Cerebellar nuclear complex (tissue), 1 donor: ENCODE measurements around the gene RPTOR.

Source experiments
- DNase-seq, 2 experiments: peaks; one replicate each; lab custom pipeline; 2025; lab: John Stamatoyannopoulos, UW

The RPTOR gene

GRCh38 chr17:80847496-80848230 lies 303.0 kb downstream of the RPTOR start:
- no peak for DNase-seq

GRCh38 chr17:80848449-80849102 lies 303.9 kb downstream of the RPTOR start:
- no peak for DNase-seq

GRCh38 chr17:80849119-80849518 lies 304.5 kb downstream of the RPTOR start:
- no peak for DNase-seq

- DNase-seq, result no peak
Observed at GRCh38 chr17:80850109-80850508, 305.5 kb downstream of the RPTOR start.

GRCh38 chr17:80850817-80851216 lies 306.2 kb downstream of the RPTOR start:
- no peak for DNase-seq

- no peak for DNase-seq
Observed at GRCh38 chr17:80851277-80851925, 306.8 kb downstream of the RPTOR start.

- DNase-seq, result no peak
Observed at GRCh38 chr17:80852476-80853015, 307.9 kb downstream of the RPTOR start.

GRCh38 chr17:80853076-80853475 lies 308.4 kb downstream of the RPTOR start:
- no peak for DNase-seq

GRCh38 chr17:80854220-80854619 lies 309.6 kb downstream of the RPTOR start:
- DNase-seq, result no peak

GRCh38 chr17:80855196-80855947 lies 310.7 kb downstream of the RPTOR start:
- DNase-seq, result no peak

- DNase-seq, result no peak
Observed at GRCh38 chr17:80855948-80856862, 311.6 kb downstream of the RPTOR start.

GRCh38 chr17:80856863-80857755 lies 312.5 kb downstream of the RPTOR start:
- DNase-seq, result no peak

- no peak for DNase-seq
Observed at GRCh38 chr17:80857756-80858171, 313.1 kb downstream of the RPTOR start.

GRCh38 chr17:80858301-80859001 lies 313.8 kb downstream of the RPTOR start:
- no peak for DNase-seq

GRCh38 chr17:80859002-80859941 lies 314.6 kb downstream of the RPTOR start:
- peak in 1 of 2 experiments; percentile 34 for DNase-seq

GRCh38 chr17:80860101-80860671 lies 315.5 kb downstream of the RPTOR start:
- no peak for DNase-seq

- DNase-seq, result no peak
Observed at GRCh38 chr17:80860703-80861417, 316.2 kb downstream of the RPTOR start.
